SIG-M5 treated with dmso at 0.1 percent for 504 hours (cell line): ENCODE measurements around the gene CYLC2.

Source experiments
- DNase-seq: peaks from one replicate; lab custom pipeline; 2025; ENCODE audit not compliant: unreplicated experiment; lab: John Stamatoyannopoulos, UW

Gene CYLC2, protein sequence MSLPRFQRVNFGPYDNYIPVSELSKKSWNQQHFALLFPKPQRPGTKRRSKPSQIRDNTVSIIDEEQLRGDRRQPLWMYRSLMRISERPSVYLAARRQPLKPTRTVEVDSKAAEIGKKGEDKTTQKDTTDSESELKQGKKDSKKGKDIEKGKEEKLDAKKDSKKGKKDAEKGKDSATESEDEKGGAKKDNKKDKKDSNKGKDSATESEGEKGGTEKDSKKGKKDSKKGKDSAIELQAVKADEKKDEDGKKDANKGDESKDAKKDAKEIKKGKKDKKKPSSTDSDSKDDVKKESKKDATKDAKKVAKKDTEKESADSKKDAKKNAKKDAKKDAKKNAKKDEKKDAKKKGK

DNA sequence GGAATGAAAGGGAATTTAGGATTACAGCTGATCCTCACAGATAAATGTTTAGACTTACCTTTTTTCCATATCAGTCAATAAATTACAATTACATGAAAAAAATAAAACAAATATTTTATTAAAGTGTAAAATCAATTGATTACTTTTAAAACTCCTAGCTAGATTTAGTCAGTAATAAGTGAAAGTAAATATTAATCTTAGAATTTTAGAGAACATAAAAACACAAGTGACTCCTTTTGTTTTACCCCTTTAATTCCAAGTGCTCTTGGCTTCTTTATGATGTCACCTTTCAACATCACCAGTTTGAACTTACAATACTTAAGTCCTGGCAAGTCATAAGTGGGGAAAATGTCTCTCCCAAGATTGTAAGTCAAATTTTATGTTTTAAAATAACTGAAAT lies at the start of gene CYLC2:
CYLC2 (plus strand) TSS at position 301 of the 400 bp plus-strand sequence; CDS start at position 349, 48 bp downstream.
- no peak for DNase-seq

DNA sequence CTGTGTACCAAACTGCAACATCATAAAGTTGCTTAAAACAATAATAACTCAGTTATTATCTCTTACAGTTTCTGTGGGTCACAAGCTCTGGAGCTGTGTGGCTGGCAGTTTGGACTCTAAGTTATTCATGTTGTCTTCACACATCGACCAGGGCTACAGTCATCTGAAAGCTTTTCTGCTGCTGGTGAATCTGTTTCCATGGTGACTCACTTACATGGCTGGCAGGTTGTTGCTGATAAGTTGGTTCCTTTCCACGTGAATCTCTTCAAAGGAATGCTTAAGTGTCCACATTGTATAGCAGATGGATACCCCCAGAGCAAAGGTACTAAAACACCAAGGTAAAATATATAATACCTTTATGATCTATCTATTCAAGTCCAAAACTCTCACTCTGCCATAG lies 44.8 kb upstream of the CYLC2 start:
- no peak for DNase-seq

DNA sequence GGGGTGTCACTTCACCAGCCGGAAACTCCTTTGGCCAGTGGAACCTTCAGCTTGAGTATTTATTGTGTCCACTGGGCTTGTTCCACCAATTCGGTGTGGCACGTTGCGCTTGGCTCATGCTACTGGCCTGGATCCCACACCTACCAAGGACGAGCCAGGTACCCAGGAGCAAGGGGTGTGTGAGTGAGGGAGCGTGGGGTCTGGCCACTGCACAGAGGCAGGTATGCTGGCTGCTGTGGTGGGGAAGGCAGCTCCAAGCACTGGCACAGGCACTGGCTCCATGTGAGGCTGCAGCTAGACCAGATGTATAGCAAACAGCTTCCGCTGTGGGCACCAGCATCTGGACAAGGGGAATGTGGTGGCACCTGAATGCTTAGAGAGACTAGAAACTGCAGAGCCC lies 28.1 kb upstream of the CYLC2 start:
- no peak for DNase-seq

DNA sequence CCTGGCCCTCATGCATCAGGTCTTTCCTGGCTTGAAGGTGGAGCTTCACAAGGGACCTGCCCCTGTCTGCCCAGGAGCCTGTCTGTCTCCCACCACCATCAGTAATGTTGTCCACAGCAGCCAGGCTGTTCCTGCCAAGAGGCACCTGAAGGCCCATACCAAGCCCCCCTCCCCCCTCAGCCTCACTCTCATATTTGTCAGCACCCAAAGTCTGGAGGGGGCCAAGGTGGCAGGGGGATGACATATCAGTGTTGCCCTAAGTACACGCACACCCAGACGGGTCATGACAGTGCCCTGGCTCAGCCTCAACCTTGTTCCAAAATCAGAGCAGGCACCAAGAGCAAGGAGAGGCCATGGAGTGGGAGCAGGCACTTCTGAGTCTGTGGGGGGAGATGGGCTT lies 27.2 kb upstream of the CYLC2 start:
- no peak for DNase-seq

DNA sequence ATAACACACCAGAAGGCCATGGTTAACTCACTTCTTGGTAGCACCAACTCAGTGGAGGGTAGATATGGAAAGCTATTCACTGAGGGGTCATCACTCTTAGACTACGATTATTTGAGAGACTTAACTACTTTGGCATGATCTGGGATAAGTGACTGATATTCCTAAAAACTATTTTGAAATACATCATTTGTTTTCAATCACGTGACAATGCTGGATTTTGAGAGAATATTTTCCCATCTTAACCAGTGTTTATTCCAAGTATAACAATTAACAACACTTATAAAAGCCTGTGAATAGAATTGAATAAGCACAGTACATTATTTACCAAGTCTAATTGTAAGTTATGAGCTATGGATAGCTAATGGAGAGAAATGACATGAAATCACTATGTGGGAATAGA lies 22.4 kb upstream of the CYLC2 start:
- DNase-seq = no peak

DNA sequence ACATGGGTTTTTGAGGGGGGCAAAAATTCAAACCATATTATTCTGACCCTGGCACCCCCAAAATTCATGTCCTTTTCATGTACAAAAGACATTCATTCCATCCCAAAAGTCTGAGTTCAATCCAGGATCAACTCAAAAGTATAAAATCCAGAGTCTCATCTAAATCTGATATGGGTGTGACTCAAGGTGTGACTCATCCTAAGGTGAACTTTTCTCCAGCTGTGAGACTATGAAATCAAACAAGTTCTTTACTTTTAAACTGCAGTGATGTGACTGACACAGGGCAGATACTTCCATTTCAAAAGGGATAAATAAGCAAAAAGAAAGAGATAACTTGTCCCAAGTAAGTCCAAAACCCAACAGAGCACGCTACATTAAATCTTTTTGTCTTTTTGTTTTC lies 20.6 kb upstream of the CYLC2 start:
- no peak for DNase-seq

DNA sequence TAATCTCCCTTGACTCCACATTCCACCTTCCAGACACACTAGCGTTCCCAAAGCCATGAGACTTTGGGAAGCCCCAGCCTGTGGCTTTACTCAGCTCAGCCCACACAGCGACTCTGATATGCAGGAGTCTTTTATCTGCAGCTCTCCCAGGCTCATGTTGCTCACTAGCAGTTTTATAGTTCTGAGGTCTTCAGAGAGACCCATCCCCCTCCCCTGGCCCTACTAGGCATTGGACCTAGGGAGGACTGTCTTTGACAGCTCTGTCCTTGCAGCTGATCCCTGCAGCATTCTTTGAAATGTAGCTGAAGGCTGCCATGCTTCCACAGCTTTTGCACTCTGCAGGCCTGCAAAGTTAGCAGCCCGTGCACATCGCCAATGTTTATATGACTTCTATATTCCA lies 19.9 kb upstream of the CYLC2 start:
- no peak for DNase-seq

DNA sequence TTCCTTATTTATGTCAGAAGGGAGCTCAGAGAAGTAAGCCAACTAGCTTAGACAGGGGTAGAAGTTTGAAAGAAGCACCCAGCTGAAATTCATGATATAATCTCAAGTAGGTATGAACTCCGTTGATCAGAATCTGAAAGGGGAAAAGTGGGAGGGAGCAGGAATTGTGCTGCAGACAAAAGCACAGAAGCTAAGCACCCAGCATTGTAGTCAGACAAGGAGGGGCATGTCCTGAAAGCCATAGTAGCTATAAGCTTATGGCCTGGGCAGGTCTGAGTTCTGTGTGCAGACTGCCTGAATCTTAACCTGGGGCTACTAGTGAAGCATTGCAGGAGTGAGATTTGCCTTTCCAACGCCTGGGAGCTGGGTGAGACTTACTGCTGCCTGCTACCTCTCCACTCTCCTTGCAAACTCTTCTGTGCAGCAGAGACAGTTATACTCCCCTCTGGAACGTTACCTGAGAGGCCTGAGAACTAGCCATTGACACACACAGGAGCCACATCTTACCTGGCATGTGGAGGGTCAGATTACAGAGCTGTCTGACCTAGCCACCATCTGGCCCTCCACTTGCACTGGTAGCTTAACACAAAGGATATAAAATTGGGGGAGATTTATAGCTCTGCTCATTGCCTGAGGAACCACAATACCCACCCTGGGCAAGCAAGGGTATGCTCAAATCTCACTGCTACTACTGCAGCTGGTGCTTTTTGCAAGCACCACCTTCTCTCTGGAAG lies 9.8 kb upstream of the CYLC2 start:
- DNase-seq = no peak

DNA sequence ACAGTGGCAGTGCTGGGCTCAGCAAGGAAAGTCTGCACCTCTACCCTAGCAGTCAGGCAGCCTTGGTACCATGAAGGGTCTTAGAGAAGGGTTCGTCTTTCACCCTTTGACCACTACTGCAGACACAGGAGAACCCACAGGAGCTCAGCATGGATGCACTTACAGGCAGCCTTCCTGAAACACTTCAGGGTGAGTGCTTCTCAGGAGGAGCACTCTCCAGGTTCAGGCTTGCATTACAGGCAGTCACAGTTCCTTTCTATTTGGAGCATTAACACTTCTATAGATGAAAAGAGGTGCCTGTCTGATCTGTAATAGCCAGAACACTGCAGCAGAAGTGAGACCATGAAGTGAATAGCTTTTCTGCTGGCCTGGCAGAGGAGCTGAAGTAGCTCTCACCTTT lies 8.7 kb upstream of the CYLC2 start:
- no peak for DNase-seq

DNA sequence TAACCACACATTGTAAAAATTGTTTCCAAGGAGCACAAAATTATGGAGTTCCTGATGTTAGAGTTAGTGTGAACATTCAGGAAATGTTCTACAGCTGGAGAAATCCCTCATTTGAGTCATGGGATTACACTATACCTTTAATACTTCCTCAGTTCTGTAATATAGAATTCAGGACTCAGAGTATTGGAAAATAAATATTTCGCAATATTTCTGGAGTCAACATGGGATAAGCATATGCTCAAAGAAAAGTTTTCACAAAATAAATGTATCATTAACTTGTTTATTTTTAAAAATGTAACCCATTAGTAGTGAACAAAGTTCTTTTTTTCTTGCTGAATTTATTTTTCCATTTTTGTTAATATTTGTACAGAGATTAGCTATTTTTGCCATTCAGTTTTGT lies 8.6 kb downstream of the CYLC2 start:
- no peak for DNase-seq

DNA sequence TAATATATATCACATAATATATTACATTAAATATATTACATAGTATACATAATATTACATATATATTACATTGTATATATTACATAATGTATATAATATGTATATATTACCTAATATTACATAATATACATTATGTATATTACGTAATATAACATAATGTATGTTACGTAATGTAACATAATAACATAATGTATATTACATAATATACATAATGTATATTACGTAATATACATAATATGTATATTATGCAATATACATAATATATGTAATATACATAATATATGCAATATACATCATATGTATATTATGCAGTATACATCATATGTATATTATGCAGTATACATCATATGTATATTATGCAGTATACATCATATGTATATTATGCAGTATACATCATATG lies 19.1 kb downstream of the CYLC2 start:
- DNase-seq = no peak

DNA sequence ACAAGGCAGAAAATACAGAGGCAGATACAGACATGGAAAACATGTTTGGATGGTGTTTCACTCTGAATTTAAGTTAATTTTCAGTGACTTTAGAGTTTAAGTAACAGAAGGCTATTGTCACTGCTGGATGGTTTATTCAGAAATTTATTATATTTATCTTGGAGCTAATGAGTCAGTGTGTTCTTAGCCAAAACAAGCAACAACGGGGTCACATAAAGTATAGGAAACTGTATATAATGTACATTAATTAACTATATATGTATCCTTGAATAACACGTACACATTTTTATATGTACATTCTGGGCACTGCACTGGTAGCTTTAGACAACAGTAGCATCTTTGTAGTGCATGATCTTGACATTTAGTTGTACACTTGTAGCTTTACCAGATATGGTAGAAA lies 30.7 kb downstream of the CYLC2 start:
- no peak for DNase-seq

DNA sequence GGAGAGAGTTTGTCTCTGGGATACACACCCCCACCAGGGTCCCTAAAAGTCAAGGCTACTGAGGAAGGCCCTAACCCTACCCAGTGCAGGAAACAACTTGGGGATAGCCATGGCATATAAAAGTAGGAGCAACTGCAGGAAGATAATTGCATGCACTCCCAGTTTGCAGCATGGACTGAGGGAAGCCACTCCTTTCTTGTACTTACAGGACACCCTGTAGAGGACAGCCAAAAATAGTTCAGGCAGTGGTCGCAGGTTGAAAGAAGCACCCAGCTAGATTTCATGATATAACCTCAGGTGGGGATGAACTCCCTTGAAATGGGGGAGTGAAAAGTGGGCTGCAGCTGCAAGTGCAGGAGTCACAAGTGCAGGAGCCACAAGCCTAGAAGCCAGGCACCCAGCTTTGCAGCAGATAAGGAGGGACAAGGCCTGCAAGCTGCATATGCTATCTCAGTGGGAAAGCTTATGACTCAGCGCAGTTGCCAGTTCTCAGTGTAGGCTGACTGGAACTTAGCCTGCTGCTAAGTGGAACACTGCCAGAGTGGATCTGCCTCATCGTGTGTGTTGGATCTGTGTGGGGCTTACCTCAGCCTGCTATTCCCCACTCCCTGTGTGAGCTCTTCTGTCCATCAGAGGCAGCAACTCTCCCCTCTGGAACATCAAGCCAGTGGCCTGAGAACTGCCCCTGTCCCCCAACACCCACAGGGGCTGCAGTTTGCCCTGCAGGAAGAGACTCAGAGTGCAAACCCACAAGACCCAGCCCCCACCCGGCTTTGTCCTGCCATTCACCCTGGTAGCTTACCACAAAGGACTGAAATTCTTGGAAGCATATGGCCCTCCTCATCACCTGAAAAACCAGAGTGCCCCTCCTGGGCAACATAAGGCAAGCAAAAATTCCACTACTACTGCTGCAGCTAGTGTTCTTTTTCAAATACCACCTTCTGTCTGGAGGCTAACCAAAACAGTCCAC lies 42.7 kb downstream of the CYLC2 start:
- no peak for DNase-seq

DNA sequence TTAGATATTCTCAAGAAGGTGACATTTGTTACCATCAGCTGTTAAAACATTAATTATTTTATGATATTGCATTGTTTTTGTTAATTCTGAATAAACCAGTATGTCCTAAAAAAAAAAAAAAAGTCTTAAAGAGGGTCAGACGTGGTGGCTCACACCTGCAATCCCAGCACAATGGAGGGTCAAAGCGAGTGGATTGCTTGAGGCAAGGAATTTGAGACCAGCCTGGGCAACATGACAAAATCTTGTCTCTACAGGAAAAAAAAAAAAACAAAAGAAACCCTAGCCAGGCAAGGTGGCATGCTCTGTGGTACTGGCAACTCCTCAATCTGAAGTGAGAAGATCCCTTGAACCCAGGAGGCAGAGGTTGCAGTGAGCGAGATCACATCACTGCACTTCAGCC lies 46.8 kb downstream of the CYLC2 start:
- no peak for DNase-seq
